ENCODE data around the gene IMPG2. TPM values are rescaled to one million over a fixed set of nuclear protein-coding genes. Genes with fewer than 3 reads are reported as not detected.

The IMPG2 gene
- total and polyA plus RNA-seq, 2 donors (not counting 1 experiment from before 2014, with no cell fraction given) = 0.21 to 0.44 TPM

DNA sequence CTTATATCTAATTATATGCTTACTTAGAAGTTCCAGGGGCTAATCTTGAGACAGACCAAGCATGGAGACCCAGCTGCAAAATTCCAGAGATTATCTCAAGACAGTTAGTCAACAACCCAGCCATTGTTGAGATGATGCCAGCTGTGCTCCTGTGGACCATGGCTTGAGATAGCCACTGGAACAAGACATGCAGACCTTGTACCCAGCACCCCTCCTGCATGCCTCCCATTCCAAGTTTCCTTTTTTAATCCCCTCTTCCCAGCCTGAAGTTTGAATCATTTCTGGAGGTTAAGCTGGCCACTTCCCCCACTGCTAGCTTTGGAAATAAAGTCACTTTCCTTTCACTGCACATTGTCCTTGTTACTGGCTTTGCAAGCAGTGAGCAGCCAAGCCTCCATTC, 53.8 kb downstream of the IMPG2 start:
- CTCF ChIA-PET = no interaction called here
- H3K9me3 Mint-ChIP-seq (ENCODE audit: insufficient read depth) = peaks cover 5% of the 10 kb centered on the region

DNA sequence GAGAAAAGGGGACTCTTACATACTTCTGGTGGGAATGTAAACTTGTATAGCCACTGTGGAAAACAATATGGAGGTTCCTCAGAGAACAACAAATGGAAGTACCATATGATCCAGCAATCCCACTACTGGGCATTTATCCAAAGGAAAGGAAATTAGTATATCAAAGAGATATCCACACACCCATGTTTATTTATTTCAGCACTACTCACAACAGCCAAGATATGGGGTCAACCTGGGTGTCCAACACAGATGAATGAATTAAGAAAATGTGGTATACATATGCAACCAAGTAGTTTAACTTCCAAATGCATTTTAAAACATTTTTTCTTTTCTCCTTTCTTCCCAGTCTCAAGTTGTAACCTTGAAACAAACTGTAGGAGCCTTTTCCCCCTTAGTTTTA, 54.3 kb downstream of the IMPG2 start:
- Histone ChIP-seq H2AFZ (ENCODE audit: insufficient read depth, low read depth, low read length, poor library complexity, severe bottlenecking) (no peak overlapping the region), H3K36me3 (replicated peaks in 1 of 2; ENCODE audit: control extremely low read depth in 1 of 2, control insufficient read depth in 1 of 2, extremely low read depth in 1 of 2, insufficient read depth in 2 of 2, low read length in 1 of 2) (no peaks in the 10 kb centered on the region), H3K4me2 (replicated peaks; ENCODE audit: low read depth, low read length, poor library complexity, severe bottlenecking) (no peak overlapping the region), H4K20me1 (ENCODE audit: control insufficient read depth, insufficient read depth, low read length, poor library complexity, severe bottlenecking) (no peaks in the 10 kb centered on the region), H3K4me3 (ENCODE audit: control extremely low read depth in 1 of 5, extremely low read depth in 1 of 5, insufficient read depth in 1 of 5, low read depth in 2 of 5, low read length in 4 of 5) (no peak overlapping the region), H3K9me3 (ENCODE audit: control extremely low read depth in 1 of 3, control insufficient read depth in 2 of 3, insufficient read depth in 1 of 3, low read length in 2 of 3) (no peaks in the 10 kb centered on the region), H3K9ac (ENCODE audit: low read length) (no peak overlapping the region), H3K4me1 (ENCODE audit: control insufficient read depth in 2 of 2, insufficient read depth in 2 of 2, low read length in 2 of 2) (no peaks in the 10 kb centered on the region), H3K27me3 (replicated peaks in 1 of 4; ENCODE audit: control extremely low read depth in 1 of 4, control insufficient read depth in 3 of 4, insufficient read depth in 4 of 4, low read length in 3 of 4) (no peaks in the 10 kb centered on the region), H3K79me2 (ENCODE audit: control insufficient read depth, insufficient read depth, low read length) (no peaks in the 10 kb centered on the region), H3K27ac (ENCODE audit: low read length in 2 of 2) (no peak overlapping the region)
- H3K4me1 Mint-ChIP-seq = no peaks in the 10 kb centered on the region
- TF ChIP-seq, protein P1, sequence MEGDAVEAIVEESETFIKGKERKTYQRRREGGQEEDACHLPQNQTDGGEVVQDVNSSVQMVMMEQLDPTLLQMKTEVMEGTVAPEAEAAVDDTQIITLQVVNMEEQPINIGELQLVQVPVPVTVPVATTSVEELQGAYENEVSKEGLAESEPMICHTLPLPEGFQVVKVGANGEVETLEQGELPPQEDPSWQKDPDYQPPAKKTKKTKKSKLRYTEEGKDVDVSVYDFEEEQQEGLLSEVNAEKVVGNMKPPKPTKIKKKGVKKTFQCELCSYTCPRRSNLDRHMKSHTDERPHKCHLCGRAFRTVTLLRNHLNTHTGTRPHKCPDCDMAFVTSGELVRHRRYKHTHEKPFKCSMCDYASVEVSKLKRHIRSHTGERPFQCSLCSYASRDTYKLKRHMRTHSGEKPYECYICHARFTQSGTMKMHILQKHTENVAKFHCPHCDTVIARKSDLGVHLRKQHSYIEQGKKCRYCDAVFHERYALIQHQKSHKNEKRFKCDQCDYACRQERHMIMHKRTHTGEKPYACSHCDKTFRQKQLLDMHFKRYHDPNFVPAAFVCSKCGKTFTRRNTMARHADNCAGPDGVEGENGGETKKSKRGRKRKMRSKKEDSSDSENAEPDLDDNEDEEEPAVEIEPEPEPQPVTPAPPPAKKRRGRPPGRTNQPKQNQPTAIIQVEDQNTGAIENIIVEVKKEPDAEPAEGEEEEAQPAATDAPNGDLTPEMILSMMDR (IDR thresholded peaks at IDR 0.05) = no peak
- no peak for TF ChIP-seq EZH2 (IDR thresholded peaks at IDR 0.05; ENCODE audit: borderline replicate concordance, insufficient read depth, low read depth, low read length, poor library complexity, severe bottlenecking)
- ATAC-seq (ENCODE audit: low read depth) = no peak
- ChIA-PET POLR2A (no interaction called here), CTCF (no interaction called here)
- H3K27ac Mint-ChIP-seq = no peak overlapping the region
- H3K9me3 Mint-ChIP-seq (ENCODE audit: insufficient read depth) = peaks cover 5% of the 10 kb centered on the region
- DNase-seq = no peak
- no peaks in the 10 kb centered on the region for H3K27me3 Mint-ChIP-seq
- H3K4me3 Mint-ChIP-seq = no peak overlapping the region
- intact Hi-C loops (cut with micrococcal nuclease) = no loop called here

More for the DNA sequence above, 53.8 kb downstream of the IMPG2 start:
- H3K4me3 ChIP-seq (ENCODE audit: control extremely low read depth in 1 of 5, extremely low read depth in 1 of 5, insufficient read depth in 1 of 5, low read depth in 2 of 5, low read length in 4 of 5) = no peak overlapping the region
- no peaks in the 10 kb centered on the region for H3K27me3 Mint-ChIP-seq
- intact Hi-C loops (cut with micrococcal nuclease) = no loop called here
- H3K27ac ChIP-seq (ENCODE audit: low read length in 2 of 2) = no peak overlapping the region
- no peaks in the 10 kb centered on the region for H3K79me2 ChIP-seq (ENCODE audit: control insufficient read depth, insufficient read depth, low read length)
- ATAC-seq (ENCODE audit: low read depth) (no peak), DNase-seq (no peak)
- no peaks in the 10 kb centered on the region for H3K27me3 ChIP-seq (replicated peaks in 1 of 4; ENCODE audit: control extremely low read depth in 1 of 4, control insufficient read depth in 3 of 4, insufficient read depth in 4 of 4, low read length in 3 of 4)
- no peaks in the 10 kb centered on the region for H4K20me1 ChIP-seq (ENCODE audit: control insufficient read depth, insufficient read depth, low read length, poor library complexity, severe bottlenecking)
- H3K4me1 ChIP-seq (ENCODE audit: control insufficient read depth in 2 of 2, insufficient read depth in 2 of 2, low read length in 2 of 2) = no peaks in the 10 kb centered on the region
- no peak overlapping the region for H3K4me3 Mint-ChIP-seq
- POLR2A ChIA-PET = no interaction called here
- H3K27ac Mint-ChIP-seq = no peak overlapping the region
- H3K4me1 Mint-ChIP-seq = no peaks in the 10 kb centered on the region
- H3K36me3 ChIP-seq (replicated peaks in 1 of 2; ENCODE audit: control extremely low read depth in 1 of 2, control insufficient read depth in 1 of 2, extremely low read depth in 1 of 2, insufficient read depth in 2 of 2, low read length in 1 of 2) = no peaks in the 10 kb centered on the region
- no peak overlapping the region for H2AFZ ChIP-seq (ENCODE audit: insufficient read depth, low read depth, low read length, poor library complexity, severe bottlenecking)
- H3K4me2 ChIP-seq (replicated peaks; ENCODE audit: low read depth, low read length, poor library complexity, severe bottlenecking) = no peak overlapping the region
- H3K9me3 ChIP-seq (ENCODE audit: control extremely low read depth in 1 of 3, control insufficient read depth in 2 of 3, insufficient read depth in 1 of 3, low read length in 2 of 3) = no peaks in the 10 kb centered on the region
- H3K9ac ChIP-seq (ENCODE audit: low read length) = no peak overlapping the region
- TF ChIP-seq EZH2 (IDR thresholded peaks at IDR 0.05; ENCODE audit: borderline replicate concordance, insufficient read depth, low read depth, low read length, poor library complexity, severe bottlenecking) = no peak
- TF ChIP-seq, protein P1 (IDR thresholded peaks at IDR 0.05) = no peak
